Fibroblast of skin of abdomen (primary cell): ENCODE data around the gene HMOX2. TPM values are rescaled to one million over a fixed set of nuclear protein-coding genes. Genes with fewer than 3 reads are reported as not detected.

Experiments used
- DNase-seq: peaks from one replicate; pipeline ENCODE4 v3.0.0-alpha.2; 2013
- polyA plus RNA-seq, 2 experiments: library from polyadenylated mRNA; unstranded; fragments of 120-200 nt; gene quantifications; one replicate each; pipeline ENCODE4 v1.2.1, GENCODE V29; 2013; ENCODE audit not compliant: insufficient read length in 2 of 2

The HMOX2 gene
- 56.5 TPM for polyA plus RNA-seq (2013, experiment 1 of 2; ENCODE audit: insufficient read length)
- 53.7 TPM for polyA plus RNA-seq (2013, experiment 2 of 2; ENCODE audit: insufficient read length)

GRCh38 chr16:4475880-4476788 lies at the start of gene HMOX2:
HMOX2 (plus strand) TSS chr16:4476398; CDS start chr16:4505525, 29,127 bp downstream.
- DNase-seq, result peak; percentile 91

GRCh38 chr16:4426722-4427372 lies 49.4 kb upstream of the HMOX2 start:
- no peak for DNase-seq

- no peak for DNase-seq
Measured at GRCh38 chr16:4428500-4428899, 47.7 kb upstream of the HMOX2 start.

DNA sequence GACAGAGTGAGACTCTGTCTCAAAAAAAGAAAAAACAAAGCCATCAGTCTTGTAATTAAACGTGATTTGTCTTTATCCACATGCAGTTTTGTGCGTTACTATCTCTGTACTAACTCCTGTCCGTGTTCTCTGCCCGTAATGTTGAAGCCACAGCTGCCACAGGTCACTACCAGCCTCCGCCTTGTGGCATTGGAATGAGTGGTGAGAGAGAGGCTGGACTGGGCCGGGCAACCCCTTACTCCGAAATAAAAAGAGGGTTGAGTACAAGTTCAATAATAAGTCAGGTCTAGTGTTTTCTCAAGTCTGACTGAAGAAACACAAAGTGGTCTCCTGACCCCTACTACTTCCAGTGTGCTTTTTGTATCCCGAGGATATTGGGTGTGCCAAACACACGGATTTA lies 45.2 kb upstream of the HMOX2 start:
- no peak for DNase-seq

GRCh38 chr16:4433228-4433627 lies 43.0 kb upstream of the HMOX2 start:
- DNase-seq, result no peak

GRCh38 chr16:4433914-4434787 lies 42.0 kb upstream of the HMOX2 start:
- no peak for DNase-seq

GRCh38 chr16:4435337-4436067 lies 40.7 kb upstream of the HMOX2 start:
- peak; percentile 43 for DNase-seq

DNA sequence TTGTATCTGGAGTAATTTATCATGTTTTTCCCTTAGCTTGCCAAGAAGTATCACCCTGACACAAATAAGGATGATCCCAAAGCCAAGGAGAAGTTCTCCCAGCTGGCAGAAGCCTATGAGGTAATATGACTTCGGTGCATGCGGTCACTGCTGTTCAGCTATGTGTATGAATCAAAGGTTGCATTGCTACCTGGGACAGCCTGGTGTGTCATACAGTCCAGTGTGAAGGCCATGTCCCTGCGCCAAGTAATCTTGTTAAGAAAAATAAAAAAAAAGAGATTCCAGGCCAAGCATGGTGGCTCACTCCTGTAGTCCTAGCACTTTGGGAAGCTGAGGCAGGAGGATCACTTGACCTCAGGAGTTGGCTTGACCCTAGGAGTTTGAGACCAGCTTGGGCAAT lies 38.8 kb upstream of the HMOX2 start:
- DNase-seq, result no peak

DNA sequence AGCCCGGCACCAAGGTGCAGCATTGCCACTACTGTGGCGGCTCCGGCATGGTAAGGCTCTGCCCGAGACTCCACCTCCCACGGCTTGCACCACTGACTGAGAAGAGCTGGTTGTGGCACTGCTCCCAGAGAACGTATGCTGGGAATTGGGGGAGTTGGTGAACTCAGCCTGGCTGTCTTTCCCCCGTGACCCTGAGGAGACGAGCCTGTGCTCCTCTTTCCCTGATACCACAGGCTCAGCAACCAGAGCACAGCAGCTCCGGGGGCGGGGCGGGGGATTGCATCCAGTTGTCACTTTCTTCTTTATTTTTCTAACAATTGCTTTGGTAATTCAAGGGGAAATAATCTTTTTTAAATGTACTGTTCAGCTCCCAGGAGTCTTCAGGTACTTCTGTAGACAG lies 33.8 kb upstream of the HMOX2 start:
- DNase-seq, result no peak

DNA sequence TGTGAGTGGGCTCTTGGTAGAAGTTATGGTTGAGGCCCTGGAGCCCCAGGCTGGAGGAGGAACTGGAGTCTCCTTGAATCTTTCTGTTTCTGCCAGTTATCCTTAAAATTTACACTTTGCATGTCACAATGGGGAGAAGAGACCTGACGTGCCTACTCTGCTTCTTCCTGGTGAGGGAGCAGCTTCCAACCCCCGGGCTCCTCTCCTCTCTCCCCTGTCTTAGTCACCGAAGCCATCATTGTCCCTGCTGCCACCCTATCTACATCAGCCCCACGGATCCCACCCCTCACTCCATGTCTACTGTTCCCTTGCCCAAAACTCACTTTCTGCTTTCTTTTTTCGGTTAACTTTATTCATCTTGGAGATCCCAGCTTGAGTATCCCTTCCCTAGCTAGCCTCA lies 32.9 kb upstream of the HMOX2 start:
- DNase-seq, result no peak

DNA sequence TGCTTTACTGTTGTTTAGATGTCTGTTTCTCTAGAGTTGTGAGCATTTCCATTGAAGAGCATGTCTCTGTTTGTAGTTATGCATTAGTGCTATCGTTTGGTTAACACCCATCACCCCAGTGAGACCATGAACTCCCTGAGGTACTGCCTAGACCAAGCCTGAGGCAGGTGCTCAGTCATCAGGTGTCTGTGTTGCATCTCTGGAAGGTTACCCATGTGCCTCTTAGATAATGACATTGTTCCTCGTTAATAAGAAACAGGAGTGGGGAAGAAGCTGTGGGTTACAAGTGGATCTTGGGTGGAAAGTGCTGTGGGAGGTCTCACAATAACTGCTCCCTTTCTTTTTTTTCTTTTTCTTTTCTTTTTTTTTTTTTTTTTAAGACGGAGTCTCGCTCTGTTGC lies 32.2 kb upstream of the HMOX2 start:
- no peak for DNase-seq

DNA sequence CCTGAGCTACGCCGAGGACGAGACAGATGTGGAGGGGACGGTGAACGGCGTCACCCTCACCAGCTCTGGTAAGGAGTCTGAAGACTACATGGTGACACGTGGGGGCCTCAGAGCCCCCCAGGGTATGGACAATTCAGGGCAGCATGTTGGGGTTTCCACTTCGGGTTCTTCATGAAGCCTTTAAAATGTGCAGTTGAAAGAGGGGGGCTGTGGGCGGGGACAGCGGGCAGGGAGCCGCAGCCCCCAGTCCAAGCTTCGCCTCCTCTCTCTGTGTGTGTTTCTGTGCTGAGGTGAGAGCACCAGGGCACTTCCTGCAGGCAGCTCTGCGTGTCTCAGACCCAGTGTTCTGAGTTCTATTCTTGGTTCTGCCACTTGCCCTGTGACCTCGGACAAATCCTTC lies 25.8 kb upstream of the HMOX2 start:
- DNase-seq, result no peak

GRCh38 chr16:4450931-4451519 lies 25.2 kb upstream of the HMOX2 start:
- no peak for DNase-seq

GRCh38 chr16:4452674-4453073 lies 23.5 kb upstream of the HMOX2 start:
- DNase-seq, result no peak

DNA sequence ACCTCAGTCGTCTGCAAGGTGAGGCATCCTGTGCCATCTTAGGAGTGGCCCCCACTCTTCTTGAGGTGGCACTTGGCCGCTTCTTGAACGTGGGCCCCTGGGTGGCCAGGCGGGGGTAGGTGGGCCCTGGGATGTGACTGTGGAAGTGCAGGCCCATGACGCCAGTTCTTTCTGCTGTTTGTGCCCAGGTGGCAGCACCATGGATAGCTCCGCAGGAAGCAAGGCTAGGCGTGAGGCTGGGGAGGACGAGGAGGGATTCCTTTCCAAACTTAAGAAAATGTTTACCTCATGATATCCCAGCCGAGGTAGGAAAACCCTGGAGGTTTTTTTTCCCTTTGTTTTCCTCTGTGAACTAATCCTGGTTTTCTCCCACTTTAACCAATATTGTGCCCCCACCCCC lies 21.6 kb upstream of the HMOX2 start:
- DNase-seq, result no peak

DNA sequence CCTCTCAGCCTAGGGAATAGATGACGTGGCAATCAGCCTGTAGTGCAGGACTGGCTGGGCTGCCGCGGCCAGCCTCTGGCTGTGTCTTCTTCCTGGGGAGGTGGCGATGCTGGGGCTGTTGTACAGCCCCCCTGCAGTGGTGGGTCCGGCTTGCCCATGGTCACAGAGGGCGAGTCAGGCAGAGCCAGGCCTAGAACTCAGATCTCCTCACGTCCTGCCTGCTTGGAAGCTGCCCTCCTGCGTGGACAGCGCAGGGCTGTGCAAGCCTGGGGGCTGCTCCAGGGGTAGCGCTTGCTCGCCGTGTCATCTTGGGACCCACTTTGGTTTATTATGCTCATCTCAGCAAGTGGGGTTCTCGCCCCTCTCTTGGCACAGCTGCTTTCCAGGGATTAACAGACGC lies 21.1 kb upstream of the HMOX2 start:
- DNase-seq, result no peak

GRCh38 chr16:4455951-4456350 lies 20.2 kb upstream of the HMOX2 start:
- DNase-seq, result no peak

- DNase-seq, result no peak
Measured at GRCh38 chr16:4460936-4461249, 15.3 kb upstream of the HMOX2 start.

DNA sequence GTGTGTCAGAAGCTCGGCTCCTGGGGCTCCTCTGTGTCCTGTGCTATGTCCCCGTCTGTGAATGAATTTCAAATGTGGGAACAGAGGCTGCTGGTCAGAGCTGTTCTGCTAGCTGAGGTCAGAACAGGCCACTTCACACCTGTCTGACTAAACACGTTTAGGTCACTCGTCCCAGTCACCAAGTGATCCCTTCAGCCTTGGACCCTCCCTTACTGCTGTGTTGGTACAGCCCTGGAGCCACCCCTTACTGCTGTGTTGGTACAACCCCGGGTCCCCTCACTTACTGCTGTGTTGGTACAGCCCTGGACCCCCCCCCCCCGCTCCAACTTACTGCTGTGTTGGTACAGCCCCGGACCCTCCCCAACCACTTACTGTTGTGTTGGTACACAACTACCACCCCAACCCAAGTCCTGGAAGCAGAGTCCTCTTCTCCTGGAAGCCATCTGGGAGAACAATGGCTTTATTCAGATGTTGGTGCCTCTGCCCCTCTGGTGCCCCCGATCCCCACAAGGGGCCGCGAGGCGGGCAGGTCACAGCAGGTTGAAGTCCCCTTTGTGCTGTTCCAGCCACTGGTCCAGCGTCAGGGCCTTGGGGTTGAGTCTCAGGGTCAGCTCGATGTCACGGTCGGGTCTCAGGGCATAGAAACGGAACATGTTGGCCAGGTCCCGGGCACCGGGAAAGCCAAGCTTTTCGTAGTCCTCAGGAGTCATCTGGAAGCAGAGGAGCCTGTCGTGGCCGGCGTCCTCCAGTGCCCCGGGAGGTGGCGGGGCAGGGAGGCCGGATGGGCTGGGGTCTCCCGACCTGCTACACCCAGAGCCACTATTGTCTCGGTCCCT lies 14.7 kb upstream of the HMOX2 start:
- DNase-seq, result no peak

GRCh38 chr16:4463522-4464163 lies 12.6 kb upstream of the HMOX2 start:
- no peak for DNase-seq
